Esophagus (tissue), 2 donors: Measurements from ENCODE around the gene PIP5K1C. TPM values are rescaled to one million over a fixed set of nuclear protein-coding genes. Genes with fewer than 3 reads are reported as not detected.
"Not testable (repeated sequence)": the region's sequence is repeated elsewhere in the genome, so short reads cannot be mapped to it uniquely, and the experiment has no call there.

Experiments used
- H3K27ac ChIP-seq, 2 donors: one replicate each; pipeline ENCODE4 v1.5.1; 2013; ENCODE audit warnings: low read depth in 2 of 2, mild to moderate bottlenecking in 2 of 2, inconsistent platforms in 1 of 2, low read length in 1 of 2, moderate library complexity in 1 of 2
- H3K27me3 ChIP-seq, 2 donors: one replicate each; pipeline ENCODE4 v1.6.1; 2013; ENCODE audit warnings: low read length in 2 of 2, control low read depth in 1 of 2, mild to moderate bottlenecking in 1 of 2; ENCODE audit not compliant: insufficient read depth in 2 of 2, control insufficient read depth in 1 of 2
- H3K36me3 ChIP-seq, 2 donors: one replicate each; pipeline ENCODE4 v1.6.1; 2013; ENCODE audit warnings: low read length in 1 of 2; ENCODE audit not compliant: control insufficient read depth in 2 of 2, insufficient read depth in 2 of 2
- H3K4me1 ChIP-seq, 2 donors: one replicate each; pipeline ENCODE4 v1.6.1; 2013; ENCODE audit warnings: low read length in 1 of 2; ENCODE audit not compliant: control insufficient read depth in 2 of 2, insufficient read depth in 2 of 2
- H3K4me3 ChIP-seq, 2 donors: one replicate each; pipeline ENCODE4 v1.5.1; 2013; ENCODE audit warnings: low read length in 2 of 2, mild to moderate bottlenecking in 2 of 2, low read depth in 1 of 2, moderate library complexity in 1 of 2
- H3K9me3 ChIP-seq, 2 donors: one replicate each; pipeline ENCODE4 v1.6.1; 2013; ENCODE audit warnings: mild to moderate bottlenecking in 2 of 2, low read depth in 1 of 2, low read length in 1 of 2, moderate library complexity in 1 of 2; ENCODE audit not compliant: control insufficient read depth in 2 of 2, insufficient read depth in 1 of 2
- WGBS, 2 donors: extraction: QIAGEN DNeasy Blood & Tissue Kit; methylation state at CpG; one replicate each; pipeline ENCODE4 v1.1.7; 2013; 5-methylcytosine and 5-hydroxymethylcytosine counted together
- polyA plus RNA-seq, 2 donors: library from polyadenylated mRNA; stranded (reverse); fragments of 200-250 nt; gene quantifications; one replicate each; pipeline ENCODE4 v1.2.3, GENCODE V29; 2013
- donor health status: healthy with polysubstance abuse.
- donor health status: Bipolar disorder and iron deficiency.

Gene PIP5K1C
- polyA plus RNA-seq, 2 donors = 10.4 to 18.1 TPM

GRCh38 chr19:3632739-3633558, 67.3 kb downstream of the PIP5K1C start:
- Histone ChIP-seq H3K4me1 (no peaks in the 10 kb centered on the region), H3K36me3 (peaks cover 0 to 43% of the 10 kb centered on the region in 2 donors), H3K27me3 (no peaks in the 10 kb centered on the region), H3K4me3 (no peak overlapping the region), H3K27ac (peak overlapping the region; percentile 10 to 54), H3K9me3 (no peaks in the 10 kb centered on the region)
- WGBS, 2 donors = 85 to 86% methylated on average over 45 to 50 of the region's 50 CpGs

DNA sequence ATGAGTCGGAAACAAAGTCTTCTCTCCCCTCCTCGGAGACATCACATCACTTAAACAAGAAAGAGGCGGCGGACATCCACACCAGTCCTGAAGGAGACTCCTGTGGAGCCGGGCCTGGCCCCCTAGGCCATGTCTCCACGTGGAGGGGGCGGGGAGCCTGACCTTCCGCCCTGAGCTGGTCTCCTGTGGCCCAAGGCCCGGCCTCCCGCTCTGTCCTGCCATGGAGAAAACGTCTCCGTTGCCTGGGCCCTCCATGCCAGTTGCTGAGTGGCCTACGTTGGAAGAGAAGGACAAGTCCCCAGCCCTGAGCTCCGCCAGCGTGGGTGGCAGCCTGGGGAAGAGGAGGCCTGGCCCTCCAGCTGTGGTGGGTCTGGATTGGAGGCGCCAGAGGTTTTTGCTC, 68.2 kb downstream of the PIP5K1C start:
- H3K27ac ChIP-seq = peak overlapping the region; percentile 37 to 54
- H3K4me1 ChIP-seq = no peaks in the 10 kb centered on the region
- 83 to 87% methylated on average over 16 of the region's 16 CpGs for WGBS, 2 donors
- no peak overlapping the region for H3K4me3 ChIP-seq
- H3K27me3 ChIP-seq = no peaks in the 10 kb centered on the region
- peaks cover 0 to 42% of the 10 kb centered on the region in 2 donors for H3K36me3 ChIP-seq
- H3K9me3 ChIP-seq = no peaks in the 10 kb centered on the region

DNA sequence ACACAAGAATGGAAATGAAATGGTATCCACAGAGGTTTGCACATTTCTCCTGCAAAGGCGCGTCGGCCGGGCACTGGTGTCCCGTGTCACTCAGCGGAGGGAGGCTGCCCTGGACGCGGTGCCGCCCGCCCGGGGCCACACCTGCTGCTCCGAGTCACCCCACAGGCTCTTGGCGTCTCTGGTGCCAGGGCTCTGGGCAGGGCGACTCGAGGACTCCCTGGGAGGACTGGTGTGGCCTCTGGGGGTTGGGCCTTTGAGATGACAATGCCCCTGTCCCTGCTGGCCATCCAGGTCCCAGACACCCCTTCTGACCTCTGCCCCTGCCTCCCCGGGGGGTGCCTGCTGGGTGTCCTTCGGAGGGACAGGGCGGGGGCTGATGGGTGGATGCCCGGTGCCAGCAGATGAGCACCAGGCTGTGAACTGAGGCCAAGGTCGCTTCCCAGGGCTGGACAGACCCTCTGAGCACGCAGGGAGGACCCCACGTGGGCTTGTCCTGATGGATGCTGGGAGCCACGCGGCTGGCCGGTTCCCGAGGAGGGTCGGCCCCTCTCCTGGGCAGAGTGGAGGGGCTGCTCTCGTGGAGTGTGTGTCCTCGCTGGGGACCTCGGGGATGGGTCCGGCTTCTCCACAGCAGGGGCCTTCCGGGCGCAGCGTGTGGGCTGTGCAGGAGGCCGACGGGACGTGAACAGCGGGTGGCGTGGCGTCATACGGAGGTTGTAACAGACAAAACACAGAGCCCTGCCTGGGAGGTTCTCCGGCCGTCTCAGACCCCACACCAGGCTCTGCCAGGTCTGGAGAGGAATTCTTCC, 69.0 kb downstream of the PIP5K1C start:
- Histone ChIP-seq H3K4me3 (no peak overlapping the region), H3K27ac (no peak overlapping the region), H3K27me3 (no peaks in the 10 kb centered on the region), H3K9me3 (no peaks in the 10 kb centered on the region), H3K36me3 (peaks cover 0 to 35% of the 10 kb centered on the region in 2 donors), H3K4me1 (no peaks in the 10 kb centered on the region)
- 89 to 91% methylated on average over 38 to 43 of the region's 43 CpGs for WGBS, 2 donors

GRCh38 chr19:3628766-3629165, 71.5 kb downstream of the PIP5K1C start:
- H3K27ac ChIP-seq, H3K27me3 ChIP-seq, H3K9me3 ChIP-seq, H3K4me1 ChIP-seq, H3K4me3 ChIP-seq: not testable (repeated sequence)
- 61 to 64% methylated on average over 9 of the region's 9 CpGs for WGBS, 2 donors
- peaks cover 0 to 27% of the 10 kb centered on the region in 2 donors for H3K36me3 ChIP-seq

- Histone ChIP-seq H3K27me3 (no peaks in the 10 kb centered on the region), H3K36me3 (peaks cover 0 to 25% of the 10 kb centered on the region in 2 donors), H3K27ac (peak overlapping the region; percentile 62 to 96), H3K4me3 (no peak overlapping the region), H3K4me1 (peaks cover 3 to 7% of the 10 kb centered on the region in 2 donors), H3K9me3 (no peaks in the 10 kb centered on the region)
- WGBS, 2 donors = 58 to 65% methylated on average over 7 of the region's 7 CpGs
Observed at GRCh38 chr19:3627351-3627723, 72.9 kb downstream of the PIP5K1C start.

DNA sequence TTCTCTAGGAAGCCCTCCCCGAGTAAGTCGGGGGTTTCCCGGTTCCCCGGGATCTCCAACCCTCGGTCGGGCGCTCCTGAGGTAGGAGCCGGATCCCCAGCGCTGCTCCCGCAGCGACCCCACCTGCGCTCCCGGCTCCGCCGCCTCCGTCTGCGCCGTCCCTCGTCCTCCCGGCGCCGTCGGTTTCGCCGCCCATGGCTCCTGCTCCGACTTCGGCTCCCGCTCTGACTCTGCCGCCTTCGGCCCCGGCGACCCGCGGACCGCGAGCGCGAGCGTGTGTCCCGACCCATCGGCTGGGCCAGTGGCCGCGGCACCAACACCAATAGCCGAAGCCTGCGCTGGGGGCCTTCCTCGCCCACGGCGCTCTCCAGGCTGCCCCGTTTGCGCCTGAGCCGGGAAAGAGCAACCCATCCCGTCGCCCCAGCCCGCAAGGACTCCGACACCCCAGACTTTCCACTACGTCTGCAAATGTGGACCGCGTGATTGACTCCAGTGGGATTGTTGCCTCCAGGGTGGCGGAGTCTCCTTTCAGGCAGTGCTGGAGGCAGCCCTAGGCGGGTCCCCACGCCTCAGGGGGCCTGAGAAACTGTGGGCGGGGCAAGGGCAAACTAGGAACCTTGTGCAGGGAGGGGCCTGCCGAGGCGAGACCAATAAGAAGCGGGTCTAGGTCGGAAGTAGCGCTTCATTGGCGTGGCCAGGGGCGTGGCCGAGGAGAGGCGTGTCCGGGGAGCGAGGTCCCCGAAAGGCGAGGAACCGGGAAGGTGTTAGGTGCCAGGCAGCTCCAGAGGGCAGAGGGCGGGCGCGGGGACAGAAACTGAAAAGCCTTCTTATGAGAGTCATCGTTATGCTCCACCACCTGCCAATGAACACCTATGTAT, 73.6 kb downstream of the PIP5K1C start, which contains the start of gene CACTIN:
Gene CACTIN, minus strand, starts transcription at position 318 of the 878 bp plus-strand sequence. Its CDS starts 28 bp downstream, at position 290.
- 0 to 1% methylated on average over 75 to 80 of the region's 80 CpGs for WGBS, 2 donors

DNA sequence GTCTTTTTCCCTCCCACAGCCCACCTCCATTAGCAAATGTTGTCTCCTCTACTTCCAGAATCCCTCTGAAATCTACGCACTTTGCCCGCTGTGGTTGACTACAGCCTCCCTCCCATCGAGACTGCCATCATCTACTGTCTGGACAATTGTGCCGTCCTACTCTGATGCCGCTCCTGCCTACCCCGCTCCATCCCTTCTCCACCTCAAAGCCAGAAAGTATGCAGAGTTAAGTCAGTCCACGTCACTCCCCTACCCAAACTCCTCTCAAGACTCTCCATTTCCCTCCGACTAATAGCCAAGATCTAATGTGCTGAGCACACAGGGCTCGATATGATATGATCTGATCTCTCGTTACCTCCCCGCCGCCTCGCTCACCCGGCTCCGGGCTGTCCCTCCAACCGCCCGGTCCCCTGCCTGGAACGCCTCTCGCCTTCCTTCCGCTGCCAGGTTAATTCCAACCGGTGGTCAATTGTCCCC, 74.2 kb downstream of the PIP5K1C start:
- WGBS, 2 donors = 1% methylated on average over 21 of the region's 21 CpGs
- Histone ChIP-seq H3K4me1 (peaks cover 3 to 7% of the 10 kb centered on the region in 2 donors), H3K27ac (peak overlapping the region; percentile 96)

More for the DNA sequence above, 73.6 kb downstream of the PIP5K1C start, which contains the start of gene CACTIN:
- peaks cover 0 to 25% of the 10 kb centered on the region in 2 donors for H3K36me3 ChIP-seq
- peaks cover 3 to 7% of the 10 kb centered on the region in 2 donors for H3K4me1 ChIP-seq
- H3K4me3 ChIP-seq = peak within 1 kb of the TSS; percentile 72 to 97
- H3K27ac ChIP-seq = peak within 1 kb of the TSS; percentile 96
- H3K27me3 ChIP-seq = no peaks in the 10 kb centered on the region
- H3K9me3 ChIP-seq = no peaks in the 10 kb centered on the region

GRCh38 chr19:3623716-3624115, 76.6 kb downstream of the PIP5K1C start:
- WGBS, 2 donors = 92% methylated on average over 34 of the region's 34 CpGs
- peaks cover 0 to 31% of the 10 kb centered on the region in 2 donors for H3K36me3 ChIP-seq
- H3K27ac ChIP-seq = no peak overlapping the region

More for the DNA sequence above, 74.2 kb downstream of the PIP5K1C start:
- Histone ChIP-seq H3K4me3 (peak overlapping the region; percentile 72 to 97), H3K27me3 (no peaks in the 10 kb centered on the region), H3K36me3 (peaks cover 0 to 24% of the 10 kb centered on the region in 2 donors), H3K9me3 (no peaks in the 10 kb centered on the region)

GRCh38 chr19:3622224-3622623, 78.0 kb downstream of the PIP5K1C start:
- Histone ChIP-seq H3K4me3 (no peak overlapping the region), H3K9me3 (no peaks in the 10 kb centered on the region), H3K36me3 (peaks cover 0 to 34% of the 10 kb centered on the region in 2 donors), H3K4me1 (peaks cover 3 to 12% of the 10 kb centered on the region in 2 donors), H3K27ac (no peak overlapping the region), H3K27me3 (no peaks in the 10 kb centered on the region)
- 82 to 90% methylated on average over 12 of the region's 12 CpGs for WGBS, 2 donors

More at GRCh38 chr19:3623716-3624115, 76.6 kb downstream of the PIP5K1C start:
- no peaks in the 10 kb centered on the region for H3K9me3 ChIP-seq
- H3K4me1 ChIP-seq = peaks cover 3 to 7% of the 10 kb centered on the region in 2 donors
- H3K27me3 ChIP-seq = no peaks in the 10 kb centered on the region
- H3K4me3 ChIP-seq = no peak overlapping the region
